CD14-positive monocyte (primary cell): ENCODE results near the gene ARMC5. TPM values are rescaled to one million over a fixed set of nuclear protein-coding genes. Genes with fewer than 3 reads are reported as not detected.

Experiments used
- DNase-seq, 3 donors: peaks; one replicate each; pipeline ENCODE4 v3.0.0-alpha.2; 2011 to 2022
- H2AFZ ChIP-seq: 2 replicates; pipeline ENCODE4 v1.6.0; 2012; ENCODE audit warnings: mild to moderate bottlenecking, low read depth, low read length, inconsistent platforms; ENCODE audit not compliant: insufficient read depth, poor library complexity, severe bottlenecking
- H3K27ac ChIP-seq, 2 donors: 1 replicate in 1 of 2; 2 replicates in 1 of 2; pipeline ENCODE4 v1.5.1; 2012 to 2013; ENCODE audit warnings: low read length in 2 of 2, control low read depth in 1 of 2, inconsistent platforms in 1 of 2, low read depth in 1 of 2, mild to moderate bottlenecking in 1 of 2
- H3K27me3 ChIP-seq, 2 donors: one replicate each; pipeline versions ENCODE4 v1.6.0 to v1.6.1; 2011 to 2013; ENCODE audit warnings: low read length in 2 of 2; ENCODE audit not compliant: control insufficient read depth in 2 of 2, insufficient read depth in 2 of 2
- H3K36me3 ChIP-seq, 2 donors: replicated peaks in 1 of 2; 1 replicate in 1 of 2; 2 replicates in 1 of 2; pipeline versions ENCODE4 v1.5.1 to v1.6.1; 2012 to 2013; ENCODE audit warnings: low read length in 2 of 2, control low read depth in 1 of 2, inconsistent platforms in 1 of 2, mild to moderate bottlenecking in 1 of 2; ENCODE audit not compliant: insufficient read depth in 2 of 2, control insufficient read depth in 1 of 2
- H3K4me1 ChIP-seq, 2 donors: 1 replicate in 1 of 2; 2 replicates in 1 of 2; pipeline versions ENCODE4 v1.5.1 to v1.6.1; 2012 to 2013; ENCODE audit warnings: low read length in 2 of 2, control low read depth in 1 of 2, inconsistent platforms in 1 of 2, mild to moderate bottlenecking in 1 of 2, moderate library complexity in 1 of 2; ENCODE audit not compliant: insufficient read depth in 2 of 2, control insufficient read depth in 1 of 2
- H3K4me2 ChIP-seq: replicated peaks from 2 replicates; pipeline ENCODE3; 2012; ENCODE audit warnings: low read length, moderate library complexity, mild to moderate bottlenecking; ENCODE audit not compliant: poor library complexity, severe bottlenecking; ENCODE audit errors: extremely low read depth
- H3K4me3 ChIP-seq, 3 experiments: fragments of 200-600 bp in 1 of 3; sonication (generic) in 1 of 3; replicated peaks in 1 of 3; 1 replicate in 2 of 3; 2 replicates in 1 of 3; pipeline ENCODE4 v1.5.1; 2011 to 2013; ENCODE audit warnings: low read length in 3 of 3, mild to moderate bottlenecking in 3 of 3, control low read depth in 2 of 3, low read depth in 2 of 3, inconsistent platforms in 1 of 3, moderate library complexity in 1 of 3
- H3K79me2 ChIP-seq: 2 replicates; pipeline ENCODE4 v1.6.0; 2012; ENCODE audit warnings: mild to moderate bottlenecking, control low read depth, inconsistent platforms, low read length, moderate library complexity; ENCODE audit not compliant: insufficient read depth
- H3K9ac ChIP-seq: 2 replicates; pipeline ENCODE4 v1.6.0; 2017; ENCODE audit warnings: low read length, mild to moderate bottlenecking; ENCODE audit not compliant: insufficient read depth, poor library complexity, severe bottlenecking
- H3K9me3 ChIP-seq, 2 donors: replicated peaks in 1 of 2; 1 replicate in 1 of 2; 2 replicates in 1 of 2; pipeline versions ENCODE4 v1.5.1 to v1.6.1; 2012 to 2013; ENCODE audit warnings: low read length in 2 of 2, control low read depth in 1 of 2; ENCODE audit not compliant: control insufficient read depth in 1 of 2, insufficient read depth in 1 of 2
- H4K20me1 ChIP-seq: 2 replicates; pipeline ENCODE4 v1.6.0; 2012; ENCODE audit warnings: mild to moderate bottlenecking, low read length, control low read depth, moderate library complexity; ENCODE audit not compliant: insufficient read depth
- H3K27ac Mint-ChIP-seq, 7 donors: one replicate each; pipeline ENCODE4 v1.8.0; 2020; ENCODE audit warnings: mild to moderate bottlenecking in 7 of 7, mixed read lengths in 7 of 7, moderate library complexity in 6 of 7, inconsistent platforms in 2 of 7
- H3K27me3 Mint-ChIP-seq, 3 donors: one replicate each; pipeline ENCODE4 v1.8.0; 2021 to 2022; ENCODE audit warnings: low read depth in 3 of 3, mild to moderate bottlenecking in 3 of 3, mixed read lengths in 3 of 3, moderate library complexity in 3 of 3, inconsistent platforms in 1 of 3
- H3K36me3 Mint-ChIP-seq, 2 donors: one replicate each; pipeline ENCODE4 v1.8.0; 2020; ENCODE audit warnings: mixed read lengths in 2 of 2, inconsistent platforms in 1 of 2, mild to moderate bottlenecking in 1 of 2
- H3K4me1 Mint-ChIP-seq: one replicate; pipeline ENCODE4 v1.8.0; 2020; ENCODE audit warnings: mild to moderate bottlenecking, mixed read lengths
- H3K4me3 Mint-ChIP-seq, 2 donors: one replicate each; pipeline ENCODE4 v1.8.0; 2020; ENCODE audit warnings: mild to moderate bottlenecking in 2 of 2, mixed read lengths in 2 of 2, moderate library complexity in 1 of 2
- H3K9me3 Mint-ChIP-seq, 7 donors: one replicate each; pipeline ENCODE4 v1.8.0; 2020 to 2022; ENCODE audit warnings: mixed read lengths in 7 of 7, mild to moderate bottlenecking in 6 of 7, moderate library complexity in 6 of 7, inconsistent platforms in 2 of 7
- CTCF ChIP-seq: fragments of 200-600 bp; IDR thresholded peaks from one replicate; pipeline ENCODE4 v1.8.0; 2022; ENCODE audit warnings: antibody characterized with exemption, mild to moderate bottlenecking
- WGBS: methylation state at CpG from one replicate; pipeline ENCODE4 v1.1.5; 2013; ENCODE audit warnings: missing lambda C conversion rate; ENCODE audit not compliant: insufficient coverage; 5-methylcytosine and 5-hydroxymethylcytosine counted together
- intact Hi-C, 2 donors: fragments of 100-400 bp; cut with micrococcal nuclease; formaldehyde crosslinking; loops; one replicate each; pipeline versions ENCODE4 v1.15.0 to v1.15.1; 2023
- polyA plus RNA-seq, 3 donors: library from polyadenylated mRNA; depleted of rRNA in 1 of 3; unstranded in 2 of 3; stranded (reverse) in 1 of 3; fragments of 300-500 nt in 2 of 3; fragments of >200 nt in 1 of 3; fragmentation: Illumina TruSeq in 2 of 3; gene quantifications; 1 replicate in 2 of 3; 2 replicates in 1 of 3; pipeline ENCODE4 v1.2.3, GENCODE V29; 2012 to 2021

Gene ARMC5
- polyA plus RNA-seq, 3 donors: 2.9 to 9.3 (median 4.2) TPM

GRCh38 chr16:31474173-31474714, 14.9 kb downstream of the ARMC5 start:
- no peak overlapping the region for H3K27ac ChIP-seq
- H3K27me3 ChIP-seq: peaks cover 0 to 29% of the 10 kb centered on the region in 2 donors
- H4K20me1 ChIP-seq: no peaks in the 10 kb centered on the region
- H3K4me1 ChIP-seq: peaks cover 26 to 35% of the 10 kb centered on the region in 2 donors
- H3K4me3 Mint-ChIP-seq: no peak overlapping the region
- no peak overlapping the region for H3K4me2 ChIP-seq
- H2AFZ ChIP-seq: no peak overlapping the region
- WGBS: 85% methylated on average over 9 of the region's 12 CpGs
- intact Hi-C loops: no loop called here
- DNase-seq: no peak
- peaks cover 3% of the 10 kb centered on the region in 2 donors for H3K36me3 Mint-ChIP-seq
- no peak overlapping the region for H3K4me3 ChIP-seq
- TF ChIP-seq CTCF: no peak
- H3K27me3 Mint-ChIP-seq: peaks cover 4 to 59% (median 49%) of the 10 kb centered on the region in 3 donors
- no peak overlapping the region for H3K27ac Mint-ChIP-seq
- peaks cover 0 to 5% of the 10 kb centered on the region in 2 donors for H3K9me3 ChIP-seq
- H3K9ac ChIP-seq: no peak overlapping the region
- H3K36me3 ChIP-seq: no peaks in the 10 kb centered on the region
- peaks cover 5 to 15% (median 7%) of the 10 kb centered on the region in 7 donors for H3K9me3 Mint-ChIP-seq
- peaks cover 36% of the 10 kb centered on the region for H3K4me1 Mint-ChIP-seq
- H3K79me2 ChIP-seq: no peaks in the 10 kb centered on the region

GRCh38 chr16:31474773-31475738, 15.8 kb downstream of the ARMC5 start:
- H4K20me1 ChIP-seq: no peaks in the 10 kb centered on the region

More at GRCh38 chr16:31474773-31475738, 15.8 kb downstream of the ARMC5 start:
- peaks cover 3% of the 10 kb centered on the region in 2 donors for H3K36me3 Mint-ChIP-seq
- H3K9ac ChIP-seq: no peak overlapping the region
- no peak overlapping the region for H3K4me2 ChIP-seq
- no peak overlapping the region for H3K4me3 ChIP-seq
- intact Hi-C loops: no loop called here
- DNase-seq: no peak
- H3K4me1 Mint-ChIP-seq: peaks cover 36% of the 10 kb centered on the region
- H2AFZ ChIP-seq: no peak overlapping the region
- no peaks in the 10 kb centered on the region for H3K79me2 ChIP-seq
- WGBS: 100% methylated on average over 2 of the region's 12 CpGs
- H3K4me3 Mint-ChIP-seq: peak overlapping the region in 1 of 2 donors; percentile 54
- peaks cover 4 to 61% (median 49%) of the 10 kb centered on the region in 3 donors for H3K27me3 Mint-ChIP-seq
- H3K9me3 Mint-ChIP-seq: peaks cover 5 to 15% (median 7%) of the 10 kb centered on the region in 7 donors
- H3K4me1 ChIP-seq: peaks cover 26 to 35% of the 10 kb centered on the region in 2 donors
- H3K27ac Mint-ChIP-seq: no peak overlapping the region
- no peaks in the 10 kb centered on the region for H3K36me3 ChIP-seq
- peaks cover 0 to 5% of the 10 kb centered on the region in 2 donors for H3K9me3 ChIP-seq
- TF ChIP-seq CTCF: no peak
- H3K27me3 ChIP-seq: peaks cover 0 to 29% of the 10 kb centered on the region in 2 donors
- H3K27ac ChIP-seq: no peak overlapping the region
